GM13977 (cell line): Measurements from ENCODE around the gene ZNF333.
"Not testable (repeated sequence)": the region's sequence is repeated elsewhere in the genome, so short reads cannot be mapped to it uniquely, and the experiment has no call there.

Source experiments
- DNase-seq: peaks from one replicate; pipeline ENCODE4 v3.0.0; 2012; ENCODE audit warnings: low spot score
- CTCF ChIP-seq: IDR thresholded peaks from 2 replicates; pipeline ENCODE4 v1.5.1; 2012; ENCODE audit warnings: mild to moderate bottlenecking, control low read depth; ENCODE audit not compliant: insufficient read depth; ENCODE audit errors: extremely low read depth, missing control alignments
- in situ Hi-C: fragments of 300-500 bp; cut with MboI; formaldehyde crosslinking; loops from one replicate; pipeline ENCODE4 v1.12.0; 2022; ENCODE audit warnings: low sequenced_read_pairs, low pct_unique_long_range_greater_than_20kb, mixed read lengths, inconsistent platforms; ENCODE audit not compliant: unreplicated experiment

Gene ZNF333

GRCh38 chr19:14769201-14769600, 79.4 kb downstream of the ZNF333 start:
- in situ Hi-C loops = loop anchor here (5.0 kb wide), 1 partner anchor 372 kb away; no protein-coding TSS in a partner anchor
- DNase-seq = no peak
- no peak for TF ChIP-seq CTCF

- DNase-seq = no peak
- TF ChIP-seq CTCF = no peak
- in situ Hi-C loops = no loop called here
Observed at GRCh38 chr19:14770136-14770535, 80.3 kb downstream of the ZNF333 start.

GRCh38 chr19:14770944-14771839, 81.3 kb downstream of the ZNF333 start:
- TF ChIP-seq CTCF = no peak
- no peak for DNase-seq
- in situ Hi-C loops = no loop called here

GRCh38 chr19:14772467-14772866, 82.6 kb downstream of the ZNF333 start:
- no peak for TF ChIP-seq CTCF
- in situ Hi-C loops = no loop called here
- DNase-seq = no peak

GRCh38 chr19:14772995-14773394, 83.1 kb downstream of the ZNF333 start:
- no peak for DNase-seq
- no peak for TF ChIP-seq CTCF
- in situ Hi-C loops = no loop called here

- in situ Hi-C loops, DNase-seq: not testable (repeated sequence)
Observed at GRCh38 chr19:14773722-14774121, 83.9 kb downstream of the ZNF333 start.

- in situ Hi-C loops = no loop called here
- TF ChIP-seq CTCF = no peak
- DNase-seq = no peak
Observed at GRCh38 chr19:14774373-14774772, 84.5 kb downstream of the ZNF333 start.

- in situ Hi-C loops = not testable (repeated sequence)
Observed at GRCh38 chr19:14775326-14775725, 85.5 kb downstream of the ZNF333 start.

More at GRCh38 chr19:14775326-14775725, 85.5 kb downstream of the ZNF333 start:
- not testable (repeated sequence) for DNase-seq
